Esophagus squamous epithelium (tissue), 5 donors: ENCODE data around the gene ERC1. TPM values are rescaled to one million over a fixed set of nuclear protein-coding genes. Genes with fewer than 3 reads are reported as not detected.

Experiments
- DNase-seq: peaks from one replicate; lab custom pipeline; 2025; lab: John Stamatoyannopoulos, UW
- H3K27ac ChIP-seq, 4 donors: fragments of 200-600 bp; sonication (generic); one replicate each; pipeline ENCODE4 v1.5.1; 2016 to 2019; ENCODE audit warnings: mild to moderate bottlenecking in 1 of 4
- H3K27me3 ChIP-seq, 4 donors: fragments of 200-600 bp; sonication (generic); 1 replicate in 3 of 4; 2 replicates in 1 of 4; pipeline versions ENCODE4 v1.5.1 to v1.6.0; 2017 to 2021; ENCODE audit warnings: antibody characterized with exemption in 1 of 4
- H3K36me3 ChIP-seq, 3 donors: fragments of 200-600 bp; sonication (generic); one replicate each; pipeline ENCODE4 v1.5.1; 2016 to 2019
- H3K4me1 ChIP-seq, 3 donors: fragments of 200-600 bp; sonication (generic); one replicate each; pipeline ENCODE4 v1.5.1; 2017 to 2019
- H3K4me3 ChIP-seq, 4 donors: fragments of 200-600 bp; sonication (generic); 1 replicate in 3 of 4; 2 replicates in 1 of 4; pipeline ENCODE4 v1.5.1; 2016 to 2019; ENCODE audit warnings: mild to moderate bottlenecking in 2 of 4, moderate library complexity in 1 of 4
- H3K9me3 ChIP-seq, 3 donors: fragments of 200-600 bp; sonication (generic); one replicate each; pipeline ENCODE4 v1.5.1; 2016 to 2019
- CTCF ChIP-seq, 6 experiments: fragments of 450-650 bp in 4 of 6; fragments of 200-600 bp in 2 of 6; sonication (generic) in 2 of 6; IDR thresholded peaks; one replicate each; pipeline ENCODE4 v1.5.1; 2016 to 2019; ENCODE audit warnings: antibody characterized with exemption in 6 of 6, mild to moderate bottlenecking in 4 of 6, moderate library complexity in 4 of 6
- POLR2A ChIP-seq, 4 donors: fragments of 450-650 bp; IDR thresholded peaks; one replicate each; pipeline ENCODE4 v1.6.1; 2017; ENCODE audit warnings: antibody characterized with exemption in 4 of 4, mild to moderate bottlenecking in 4 of 4, moderate library complexity in 3 of 4
- WGBS, 2 donors: methylation state at CpG; one replicate each; pipeline ENCODE4 v1.1.5; 2018; 5-methylcytosine and 5-hydroxymethylcytosine counted together
- intact Hi-C: fragments of 100-400 bp; cut with DNase I; formaldehyde crosslinking; loops from one replicate; pipeline ENCODE4 v1.15.0; 2022
- total RNA-seq, 4 donors: library from RNA; depleted of rRNA; stranded (reverse); fragments of >200 nt; gene quantifications; one replicate each; pipeline ENCODE4 v1.1.0, GENCODE V29; 2016
- donor health status: DM: yes; HTN: yes; CAD: no.

The ERC1 gene
- total RNA-seq = 10 to 100 TPM; 19.0 to 50.7 (median 37.5) TPM

- peak; percentile 29 for DNase-seq
- Histone ChIP-seq H3K9me3 (no peaks in the 10 kb centered on the region), H3K4me3 (peak within 1 kb of the TSS; percentile 89 to 98 (median 94)), H3K27ac (peak within 1 kb of the TSS; percentile 99), H3K4me1 (peaks cover 7 to 65% (median 29%) of the 10 kb centered on the region in 3 donors), H3K36me3 (no peaks in the 10 kb centered on the region), H3K27me3 (no peaks in the 10 kb centered on the region)
- intact Hi-C loops = no loop called here
- TF ChIP-seq POLR2A (IDR thresholded peaks at IDR 0.05) (peak in 3 of 4 donors; percentile 9 to 80 (median 72)), CTCF (IDR thresholded peaks at IDR 0.05) (peak in 3 of 6 experiments; percentile 5 to 8 (median 7))
- no CpG with 5 or more reads among the region's 87 CpGs for WGBS, 2 donors
Observed at GRCh38 chr12:990661-991349, at the start of gene ERC1. ERC1 (plus strand) TSS chr12:991223; CDS start chr12:1027904, 36,681 bp downstream.

GRCh38 chr12:943051-943450 is 48.0 kb upstream of the ERC1 start:
- intact Hi-C loops = no loop called here
- no peak overlapping the region for H3K4me3 ChIP-seq
- H3K27ac ChIP-seq = no peak overlapping the region
- H3K36me3 ChIP-seq = peaks cover 0 to 68% (median 0%) of the 10 kb centered on the region in 3 donors
- no peaks in the 10 kb centered on the region for H3K9me3 ChIP-seq
- no peaks in the 10 kb centered on the region for H3K27me3 ChIP-seq
- 83 to 94% methylated on average over 5 to 6 of the region's 6 CpGs for WGBS, 2 donors
- peaks cover 0 to 14% (median 0%) of the 10 kb centered on the region in 3 donors for H3K4me1 ChIP-seq
- no peak for DNase-seq
- no peak for TF ChIP-seq POLR2A (IDR thresholded peaks at IDR 0.05)
- TF ChIP-seq CTCF (IDR thresholded peaks at IDR 0.05) = no peak

- 57 to 73% methylated on average over 7 of the region's 7 CpGs for WGBS, 2 donors
- Histone ChIP-seq H3K27me3 (no peaks in the 10 kb centered on the region), H3K27ac (no peak overlapping the region), H3K36me3 (peaks cover 0 to 58% (median 0%) of the 10 kb centered on the region in 3 donors), H3K4me3 (no peak overlapping the region), H3K9me3 (no peaks in the 10 kb centered on the region), H3K4me1 (peaks cover 0 to 24% (median 6%) of the 10 kb centered on the region in 3 donors)
- TF ChIP-seq POLR2A (IDR thresholded peaks at IDR 0.05) = no peak
- no peak for TF ChIP-seq CTCF (IDR thresholded peaks at IDR 0.05)
- intact Hi-C loops = no loop called here
- no peak for DNase-seq
Observed at GRCh38 chr12:944211-944610, 46.8 kb upstream of the ERC1 start.

- no peak overlapping the region for H3K27ac ChIP-seq
- no peak overlapping the region for H3K4me3 ChIP-seq
- DNase-seq = no peak
- TF ChIP-seq POLR2A (IDR thresholded peaks at IDR 0.05) = no peak
- TF ChIP-seq CTCF (IDR thresholded peaks at IDR 0.05) = no peak
- H3K36me3 ChIP-seq = peaks cover 0 to 41% (median 0%) of the 10 kb centered on the region in 3 donors
- peaks cover 5 to 30% (median 6%) of the 10 kb centered on the region in 3 donors for H3K4me1 ChIP-seq
- intact Hi-C loops = no loop called here
- no peaks in the 10 kb centered on the region for H3K27me3 ChIP-seq
- H3K9me3 ChIP-seq = no peaks in the 10 kb centered on the region
Observed at GRCh38 chr12:946212-946611, 44.8 kb upstream of the ERC1 start.

GRCh38 chr12:946631-947030 is 44.4 kb upstream of the ERC1 start:
- DNase-seq = no peak
- Histone ChIP-seq H3K27me3 (no peaks in the 10 kb centered on the region), H3K27ac (no peak overlapping the region), H3K36me3 (peaks cover 0 to 36% (median 0%) of the 10 kb centered on the region in 3 donors), H3K4me3 (no peak overlapping the region), H3K4me1 (peaks cover 5 to 30% (median 6%) of the 10 kb centered on the region in 3 donors), H3K9me3 (no peaks in the 10 kb centered on the region)
- intact Hi-C loops = no loop called here
- WGBS, 2 donors = 62 to 69% methylated on average over 6 of the region's 6 CpGs
- no peak for TF ChIP-seq CTCF (IDR thresholded peaks at IDR 0.05)
- no peak for TF ChIP-seq POLR2A (IDR thresholded peaks at IDR 0.05)
